CD14-positive monocyte (primary cell): ENCODE measurements around the gene BRDT. TPM values are rescaled to one million over a fixed set of nuclear protein-coding genes. Genes with fewer than 3 reads are reported as not detected.

Source experiments
- DNase-seq, 3 donors: peaks; one replicate each; pipeline ENCODE4 v3.0.0-alpha.2; 2011 to 2022
- H2AFZ ChIP-seq: 2 replicates; pipeline ENCODE4 v1.6.0; 2012; ENCODE audit warnings: mild to moderate bottlenecking, low read depth, low read length, inconsistent platforms; ENCODE audit not compliant: insufficient read depth, poor library complexity, severe bottlenecking
- H3K27ac ChIP-seq, 2 donors: 1 replicate in 1 of 2; 2 replicates in 1 of 2; pipeline ENCODE4 v1.5.1; 2012 to 2013; ENCODE audit warnings: low read length in 2 of 2, control low read depth in 1 of 2, inconsistent platforms in 1 of 2, low read depth in 1 of 2, mild to moderate bottlenecking in 1 of 2
- H3K27me3 ChIP-seq, 2 donors: one replicate each; pipeline versions ENCODE4 v1.6.0 to v1.6.1; 2011 to 2013; ENCODE audit warnings: low read length in 2 of 2; ENCODE audit not compliant: control insufficient read depth in 2 of 2, insufficient read depth in 2 of 2
- H3K36me3 ChIP-seq, 2 donors: replicated peaks in 1 of 2; 1 replicate in 1 of 2; 2 replicates in 1 of 2; pipeline versions ENCODE4 v1.5.1 to v1.6.1; 2012 to 2013; ENCODE audit warnings: low read length in 2 of 2, control low read depth in 1 of 2, inconsistent platforms in 1 of 2, mild to moderate bottlenecking in 1 of 2; ENCODE audit not compliant: insufficient read depth in 2 of 2, control insufficient read depth in 1 of 2
- H3K4me1 ChIP-seq, 2 donors: 1 replicate in 1 of 2; 2 replicates in 1 of 2; pipeline versions ENCODE4 v1.5.1 to v1.6.1; 2012 to 2013; ENCODE audit warnings: low read length in 2 of 2, control low read depth in 1 of 2, inconsistent platforms in 1 of 2, mild to moderate bottlenecking in 1 of 2, moderate library complexity in 1 of 2; ENCODE audit not compliant: insufficient read depth in 2 of 2, control insufficient read depth in 1 of 2
- H3K4me2 ChIP-seq: replicated peaks from 2 replicates; pipeline ENCODE3; 2012; ENCODE audit warnings: low read length, moderate library complexity, mild to moderate bottlenecking; ENCODE audit not compliant: poor library complexity, severe bottlenecking; ENCODE audit errors: extremely low read depth
- H3K4me3 ChIP-seq, 3 experiments: fragments of 200-600 bp in 1 of 3; sonication (generic) in 1 of 3; replicated peaks in 1 of 3; 1 replicate in 2 of 3; 2 replicates in 1 of 3; pipeline ENCODE4 v1.5.1; 2011 to 2013; ENCODE audit warnings: low read length in 3 of 3, mild to moderate bottlenecking in 3 of 3, control low read depth in 2 of 3, low read depth in 2 of 3, inconsistent platforms in 1 of 3, moderate library complexity in 1 of 3
- H3K79me2 ChIP-seq: 2 replicates; pipeline ENCODE4 v1.6.0; 2012; ENCODE audit warnings: mild to moderate bottlenecking, control low read depth, inconsistent platforms, low read length, moderate library complexity; ENCODE audit not compliant: insufficient read depth
- H3K9ac ChIP-seq: 2 replicates; pipeline ENCODE4 v1.6.0; 2017; ENCODE audit warnings: low read length, mild to moderate bottlenecking; ENCODE audit not compliant: insufficient read depth, poor library complexity, severe bottlenecking
- H3K9me3 ChIP-seq, 2 donors: replicated peaks in 1 of 2; 1 replicate in 1 of 2; 2 replicates in 1 of 2; pipeline versions ENCODE4 v1.5.1 to v1.6.1; 2012 to 2013; ENCODE audit warnings: low read length in 2 of 2, control low read depth in 1 of 2; ENCODE audit not compliant: control insufficient read depth in 1 of 2, insufficient read depth in 1 of 2
- H4K20me1 ChIP-seq: 2 replicates; pipeline ENCODE4 v1.6.0; 2012; ENCODE audit warnings: mild to moderate bottlenecking, low read length, control low read depth, moderate library complexity; ENCODE audit not compliant: insufficient read depth
- H3K27ac Mint-ChIP-seq, 7 donors: one replicate each; pipeline ENCODE4 v1.8.0; 2020; ENCODE audit warnings: mild to moderate bottlenecking in 7 of 7, mixed read lengths in 7 of 7, moderate library complexity in 6 of 7, inconsistent platforms in 2 of 7
- H3K27me3 Mint-ChIP-seq, 3 donors: one replicate each; pipeline ENCODE4 v1.8.0; 2021 to 2022; ENCODE audit warnings: low read depth in 3 of 3, mild to moderate bottlenecking in 3 of 3, mixed read lengths in 3 of 3, moderate library complexity in 3 of 3, inconsistent platforms in 1 of 3
- H3K36me3 Mint-ChIP-seq, 2 donors: one replicate each; pipeline ENCODE4 v1.8.0; 2020; ENCODE audit warnings: mixed read lengths in 2 of 2, inconsistent platforms in 1 of 2, mild to moderate bottlenecking in 1 of 2
- H3K4me1 Mint-ChIP-seq: one replicate; pipeline ENCODE4 v1.8.0; 2020; ENCODE audit warnings: mild to moderate bottlenecking, mixed read lengths
- H3K4me3 Mint-ChIP-seq, 2 donors: one replicate each; pipeline ENCODE4 v1.8.0; 2020; ENCODE audit warnings: mild to moderate bottlenecking in 2 of 2, mixed read lengths in 2 of 2, moderate library complexity in 1 of 2
- H3K9me3 Mint-ChIP-seq, 7 donors: one replicate each; pipeline ENCODE4 v1.8.0; 2020 to 2022; ENCODE audit warnings: mixed read lengths in 7 of 7, mild to moderate bottlenecking in 6 of 7, moderate library complexity in 6 of 7, inconsistent platforms in 2 of 7
- CTCF ChIP-seq: fragments of 200-600 bp; IDR thresholded peaks from one replicate; pipeline ENCODE4 v1.8.0; 2022; ENCODE audit warnings: antibody characterized with exemption, mild to moderate bottlenecking
- whole genome bisulfite sequencing: methylation state at CpG from one replicate; pipeline ENCODE4 v1.1.5; 2013; ENCODE audit warnings: missing lambda C conversion rate; ENCODE audit not compliant: insufficient coverage; 5-methylcytosine and 5-hydroxymethylcytosine counted together
- intact Hi-C, 2 donors: fragments of 100-400 bp; cut with micrococcal nuclease; formaldehyde crosslinking; loops; one replicate each; pipeline versions ENCODE4 v1.15.0 to v1.15.1; 2023
- polyA plus RNA-seq, 3 donors: library from polyadenylated mRNA; depleted of rRNA in 1 of 3; unstranded in 2 of 3; stranded (reverse) in 1 of 3; fragments of 300-500 nt in 2 of 3; fragments of >200 nt in 1 of 3; fragmentation: Illumina TruSeq in 2 of 3; gene quantifications; 1 replicate in 2 of 3; 2 replicates in 1 of 3; pipeline ENCODE4 v1.2.3, GENCODE V29; 2012 to 2021

The BRDT gene
- polyA plus RNA-seq, 3 donors = not detected

- Histone ChIP-seq H3K4me2 (no peak overlapping the region), H3K9ac (no peak overlapping the region), H4K20me1 (no peaks in the 10 kb centered on the region), H3K4me3 (no peak overlapping the region), H2AFZ (no peak overlapping the region), H3K4me1 (no peaks in the 10 kb centered on the region), H3K36me3 (no peaks in the 10 kb centered on the region), H3K79me2 (no peaks in the 10 kb centered on the region), H3K9me3 (no peaks in the 10 kb centered on the region), H3K27me3 (no peaks in the 10 kb centered on the region), H3K27ac (no peak overlapping the region)
- Mint-ChIP-seq H3K9me3 (no peaks in the 10 kb centered on the region), H3K4me3 (no peak overlapping the region), H3K27ac (no peak overlapping the region), H3K27me3 (peaks cover 6 to 9% (median 8%) of the 10 kb centered on the region in 3 donors), H3K4me1 (no peaks in the 10 kb centered on the region), H3K36me3 (no peaks in the 10 kb centered on the region)
- DNase-seq = no peak
- intact Hi-C loops = no loop called here
- no peak for TF ChIP-seq CTCF
- WGBS = 96% methylated on average over 4 of the region's 6 CpGs
These were observed 88.2 kb downstream of the BRDT start for GRCh38 chr1:92037400-92037799.

GRCh38 chr1:92038695-92039346 lies 89.6 kb downstream of the BRDT start:
- intact Hi-C loops = no loop called here
- no peak for DNase-seq
- H3K79me2 ChIP-seq = no peaks in the 10 kb centered on the region
- Mint-ChIP-seq H3K27me3 (peaks cover 4 to 6% (median 6%) of the 10 kb centered on the region in 3 donors), H3K9me3 (peaks cover 0 to 2% (median 0%) of the 10 kb centered on the region in 7 donors), H3K36me3 (no peaks in the 10 kb centered on the region), H3K27ac (no peak overlapping the region), H3K4me3 (no peak overlapping the region), H3K4me1 (no peaks in the 10 kb centered on the region)
- H3K9ac ChIP-seq = no peak overlapping the region
- no peak for TF ChIP-seq CTCF
- no peak overlapping the region for H3K4me2 ChIP-seq
- no peaks in the 10 kb centered on the region for H3K36me3 ChIP-seq
- no peaks in the 10 kb centered on the region for H3K9me3 ChIP-seq
- no peak overlapping the region for H3K27ac ChIP-seq
- H2AFZ ChIP-seq = no peak overlapping the region
- WGBS = 88% methylated on average over 2 of the region's 2 CpGs
- no peaks in the 10 kb centered on the region for H3K27me3 ChIP-seq
- H4K20me1 ChIP-seq = no peaks in the 10 kb centered on the region
- no peaks in the 10 kb centered on the region for H3K4me1 ChIP-seq
- no peak overlapping the region for H3K4me3 ChIP-seq
